ENCODE data around the gene SH3BGRL3. TPM values are rescaled to one million over a fixed set of nuclear protein-coding genes. Genes with fewer than 3 reads are reported as not detected.
"Not testable (repeated sequence)": the region's sequence is repeated elsewhere in the genome, so short reads cannot be mapped to it uniquely, and the experiment has no call there.

SH3BGRL3 gene
- total RNA-seq, 1 experiment from 2014 or later, result 38.9 TPM

- Histone ChIP-seq H3K27ac (no peak overlapping the region), H3K27me3 (replicated peaks) (peaks cover 5% of the 10 kb centered on the region; the same call in 1 of the 2 replicates), H3K4me1 (replicated peaks) (peaks cover 5% of the 10 kb centered on the region), H3K36me3 (0 out of 2 replicates have a peak, but pooled peaks cover 2% of the 10 kb centered on the region), H3K4me3 (no peak overlapping the region), H3K9me3 (replicated peaks) (no peaks in the 10 kb centered on the region)
- no peak for DNase-seq (ENCODE audit: low read depth in 1 of 2, low spot score in 2 of 2)
Observed at GRCh38 chr1:26323382-26323781, 43.5 kb downstream of the SH3BGRL3 start.

DNA sequence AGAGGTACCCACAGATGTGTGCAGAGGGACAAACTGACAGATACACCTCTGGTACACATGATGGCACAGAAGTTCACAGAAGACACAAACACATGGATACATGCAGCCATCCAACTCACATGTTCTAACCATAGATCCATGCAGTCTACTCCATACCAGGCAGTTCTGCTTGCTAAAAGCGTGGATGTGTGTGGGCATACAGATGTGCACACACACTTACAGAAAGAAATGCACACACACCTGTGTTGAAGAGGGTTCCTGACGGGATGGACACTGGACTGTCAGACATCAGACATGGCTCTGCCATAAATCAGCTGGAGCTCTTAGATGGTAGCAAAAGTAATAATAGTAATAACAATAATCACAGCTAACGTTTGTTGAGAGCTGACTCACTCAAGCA, 44.7 kb downstream of the SH3BGRL3 start:
- H3K9me3 ChIP-seq (replicated peaks), result no peaks in the 10 kb centered on the region
- DNase-seq (ENCODE audit: low read depth in 1 of 2, low spot score in 2 of 2), result no peak
- H3K27me3 ChIP-seq (replicated peaks), result peaks cover 5% of the 10 kb centered on the region; the same call in 1 of the 2 replicates
- 0 out of 2 replicates have a peak, but pooled peaks cover 2% of the 10 kb centered on the region for H3K36me3 ChIP-seq
- H3K4me3 ChIP-seq, result no peak overlapping the region
- no peak overlapping the region for H3K27ac ChIP-seq
- peaks cover 5% of the 10 kb centered on the region for H3K4me1 ChIP-seq (replicated peaks)

- H3K4me1 ChIP-seq (replicated peaks), result no peaks in the 10 kb centered on the region
- peaks cover 8% of the 10 kb centered on the region; the same call in 1 of the 2 replicates for H3K27me3 ChIP-seq (replicated peaks)
- H3K36me3 ChIP-seq, result no peaks in the 10 kb centered on the region
- no peaks in the 10 kb centered on the region for H3K9me3 ChIP-seq (replicated peaks)
- no peak for DNase-seq (ENCODE audit: low read depth in 1 of 2, low spot score in 2 of 2)
- H3K27ac ChIP-seq, result no peak overlapping the region
- H3K4me3 ChIP-seq, result no peak overlapping the region
Observed at GRCh38 chr1:26327956-26328362, 48.1 kb downstream of the SH3BGRL3 start.

DNA sequence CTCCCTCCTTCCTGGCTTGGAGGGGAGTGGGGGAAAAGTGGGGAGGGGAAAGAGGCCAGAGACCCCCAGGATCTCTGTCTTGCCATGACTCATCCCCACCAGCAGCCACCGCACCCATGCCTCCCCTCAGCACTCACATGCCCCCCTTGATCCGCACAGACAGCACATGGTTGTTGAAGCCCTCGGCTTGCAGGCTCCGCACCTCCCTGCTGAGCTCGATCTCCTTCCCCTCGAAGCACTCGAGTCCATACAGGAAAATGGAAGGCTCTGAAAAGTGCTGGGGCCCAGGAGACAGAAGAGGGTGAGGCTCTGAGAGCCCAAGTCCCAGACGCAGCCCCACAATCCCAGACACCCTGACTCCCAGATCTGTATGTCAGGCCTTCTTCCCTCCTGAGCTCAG, 48.7 kb downstream of the SH3BGRL3 start:
- no peak overlapping the region for H3K4me3 ChIP-seq
- no peaks in the 10 kb centered on the region for H3K4me1 ChIP-seq (replicated peaks)

GRCh38 chr1:26329380-26329779, 49.5 kb downstream of the SH3BGRL3 start:
- DNase-seq (ENCODE audit: low read depth in 1 of 2, low spot score in 2 of 2); H3K4me1 ChIP-seq (replicated peaks); H3K9me3 ChIP-seq (replicated peaks); H3K4me3 ChIP-seq; H3K27ac ChIP-seq; H3K36me3 ChIP-seq: not testable (repeated sequence)
- peaks cover 16% of the 10 kb centered on the region; the same call in 1 of the 2 replicates for H3K27me3 ChIP-seq (replicated peaks)

More for the DNA sequence above, 48.7 kb downstream of the SH3BGRL3 start:
- Histone ChIP-seq H3K27ac (no peak overlapping the region), H3K9me3 (replicated peaks) (no peaks in the 10 kb centered on the region), H3K36me3 (no peaks in the 10 kb centered on the region), H3K27me3 (replicated peaks) (peaks cover 10% of the 10 kb centered on the region; the same call in 1 of the 2 replicates)
- no peak for DNase-seq (ENCODE audit: low read depth in 1 of 2, low spot score in 2 of 2)

- Histone ChIP-seq H3K27ac (no peak overlapping the region), H3K9me3 (replicated peaks) (no peaks in the 10 kb centered on the region), H3K4me3 (no peak overlapping the region), H3K27me3 (replicated peaks) (peaks cover 15% of the 10 kb centered on the region; the same call in 1 of the 2 replicates), H3K4me1 (replicated peaks) (no peaks in the 10 kb centered on the region), H3K36me3 (no peaks in the 10 kb centered on the region)
- no peak for DNase-seq (ENCODE audit: low read depth in 1 of 2, low spot score in 2 of 2)
Observed at GRCh38 chr1:26330276-26330675, 50.4 kb downstream of the SH3BGRL3 start.

Other genes starting within 250 kb of the SH3BGRL3 start
- gene SLC30A2, start 234.0 kb upstream of the SH3BGRL3 start, total RNA-seq (2014; rRNA removed; shearing (Covaris generic)), result not detected in 2 replicates
- not detected in 2 replicates for gene TRIM63, start 212.5 kb upstream of the SH3BGRL3 start, total RNA-seq (2014; rRNA removed; shearing (Covaris generic))
- 5.3 and 9.1 TPM in 2 replicates for gene PDIK1L, start 168.3 kb upstream of the SH3BGRL3 start, total RNA-seq (2014; rRNA removed; shearing (Covaris generic))
- gene FAM110D, start 121.0 kb upstream of the SH3BGRL3 start, total RNA-seq (2014; rRNA removed; shearing (Covaris generic)), result not detected in 2 replicates
- not detected in 2 replicates for gene C1orf232, start 111.1 kb upstream of the SH3BGRL3 start, total RNA-seq (2014; rRNA removed; shearing (Covaris generic))
- 23.4 and 34.9 TPM in 2 replicates for gene ZNF593, start 110.2 kb upstream of the SH3BGRL3 start, total RNA-seq (2014; rRNA removed; shearing (Covaris generic))
- 0.24 TPM in 1 of 2 replicates, not detected in the other for gene ZNF593OS, start 108.3 kb upstream of the SH3BGRL3 start, total RNA-seq (2014; rRNA removed; shearing (Covaris generic))
- gene CNKSR1, start 102.6 kb upstream of the SH3BGRL3 start, total RNA-seq (2014; rRNA removed; shearing (Covaris generic)), result 0.50 TPM in 1 of 2 replicates, not detected in the other
- gene CATSPER4, start 89.5 kb upstream of the SH3BGRL3 start, total RNA-seq (2014; rRNA removed; shearing (Covaris generic)), result not detected in 2 replicates
- 45.2 and 56.6 TPM in 2 replicates for gene CEP85, start 45.9 kb upstream of the SH3BGRL3 start, total RNA-seq (2014; rRNA removed; shearing (Covaris generic))
- 4.0 and 12.0 TPM in 2 replicates for gene UBXN11, start 26.6 kb downstream of the SH3BGRL3 start, total RNA-seq (2014; rRNA removed; shearing (Covaris generic))
- gene CD52, start 37.9 kb downstream of the SH3BGRL3 start, total RNA-seq (2014; rRNA removed; shearing (Covaris generic)), result not detected in 2 replicates
- not detected in 2 replicates for gene CRYBG2, start 74.0 kb downstream of the SH3BGRL3 start, total RNA-seq (2014; rRNA removed; shearing (Covaris generic))
- not detected in 2 replicates for gene ZNF683, start 92.7 kb downstream of the SH3BGRL3 start, total RNA-seq (2014; rRNA removed; shearing (Covaris generic))
- gene LIN28A, start 130.7 kb downstream of the SH3BGRL3 start, total RNA-seq (2014; rRNA removed; shearing (Covaris generic)), result not detected in 2 replicates
- gene DHDDS, start 152.2 kb downstream of the SH3BGRL3 start, total RNA-seq (2014; rRNA removed; shearing (Covaris generic)), result 26.6 and 36.7 TPM in 2 replicates
- 897 and 1,026 TPM in 2 replicates for gene HMGN2, start 192.4 kb downstream of the SH3BGRL3 start, total RNA-seq (2014; rRNA removed; shearing (Covaris generic))
- gene RPS6KA1, start 249.7 kb downstream of the SH3BGRL3 start, total RNA-seq (2014; rRNA removed; shearing (Covaris generic)), result 23.7 and 27.6 TPM in 2 replicates